K562 (cell line): ENCODE results near the gene TYW5. TPM values are rescaled to one million over a fixed set of nuclear protein-coding genes. Genes with fewer than 3 reads are reported as not detected.
A peak's percentile ranks its signal among the peaks of the same experiment; 100 is the strongest.

Experiments
- BACH1 ChIP-seq: fragments of 200-800 bp; sonication (Bioruptor generic); IDR thresholded peaks from 2 replicates; pipeline ENCODE4 v1.6.1; 2016; ENCODE audit warnings: missing genetic modification characterization, missing compliant biosample characterization
- CEBPB ChIP-seq: fragments of 450-650 bp; IDR thresholded peaks from 2 replicates; pipeline ENCODE4 v1.6.1; 2016; ENCODE audit warnings: missing genetic modification characterization, missing compliant biosample characterization
- CREB5 ChIP-seq: fragments of 250-450 bp; sonication (Bioruptor Pico); IDR thresholded peaks from 2 replicates; pipeline ENCODE4 v1.5.0; 2020; ENCODE audit warnings: mild to moderate bottlenecking
- FOXJ3 ChIP-seq: sonication (generic); formaldehyde crosslinking; IDR thresholded peaks from 2 replicates; pipeline ENCODE4 v1.4.0; 2020; ENCODE audit warnings: mild to moderate bottlenecking, missing genetic modification reagents
- GTF2F1 ChIP-seq: IDR thresholded peaks from 2 replicates; pipeline ENCODE4 v1.6.1; 2011; ENCODE audit warnings: low read depth, low read length, improper control_type of control experiment
- HCFC1 ChIP-seq: IDR thresholded peaks from 2 replicates; pipeline ENCODE4 v1.6.1; 2012; ENCODE audit warnings: low read depth, low read length, improper control_type of control experiment
- HIVEP1 ChIP-seq: fragments of 250-450 bp; sonication (Bioruptor Pico); IDR thresholded peaks from 2 replicates; pipeline ENCODE4 v1.4.0; 2020; ENCODE audit warnings: mild to moderate bottlenecking
- HMG20A ChIP-seq: fragments of 450-650 bp; formaldehyde crosslinking; conservative IDR thresholded peaks from 2 replicates; pipeline ENCODE4 v1.4.0; 2020; ENCODE audit warnings: mild to moderate bottlenecking, mixed read lengths
- HNRNPLL ChIP-seq: fragments of 200-400 bp; formaldehyde crosslinking; IDR thresholded peaks from 2 replicates; pipeline ENCODE4 v1.6.1; 2017; ENCODE audit warnings: low read length, low read depth, mild to moderate bottlenecking; ENCODE audit not compliant: poor library complexity, severe bottlenecking
- MECOM ChIP-seq: fragments of 250-450 bp; sonication (Bioruptor Pico); IDR thresholded peaks from 2 replicates; pipeline ENCODE4 v1.8.0; 2022; ENCODE audit warnings: inconsistent platforms
- MEIS2 ChIP-seq: fragments of 450-650 bp; IDR thresholded peaks from 2 replicates; pipeline ENCODE4 v1.6.1; 2014; ENCODE audit warnings: mild to moderate bottlenecking; ENCODE audit not compliant: partially characterized antibody
- POLR2AphosphoS5 ChIP-seq: IDR thresholded peaks from 2 replicates; pipeline ENCODE4 v1.6.1; 2011; ENCODE audit warnings: mild to moderate bottlenecking, low read depth, low read length, moderate library complexity; ENCODE audit not compliant: control insufficient read depth, insufficient read depth
- PYGO2 ChIP-seq: fragments of 450-650 bp; IDR thresholded peaks from 2 replicates; pipeline ENCODE4 v1.6.1; 2016; ENCODE audit warnings: mild to moderate bottlenecking, missing genetic modification characterization, moderate library complexity, missing compliant biosample characterization
- RAD21 ChIP-seq, 2 experiments: fragments of 250-450 bp in 1 of 2; fragments of 450-650 bp in 1 of 2; sonication (Bioruptor Pico) in 1 of 2; formaldehyde crosslinking in 1 of 2; IDR thresholded peaks in 1 of 2; conservative IDR thresholded peaks in 1 of 2; 2 replicates each; pipeline versions ENCODE4 v1.4.0 to v1.8.0; 2020 to 2022; ENCODE audit warnings: mild to moderate bottlenecking in 2 of 2, moderate library complexity in 1 of 2
- RBM34 ChIP-seq: fragments of 200-400 bp; formaldehyde crosslinking; IDR thresholded peaks from 2 replicates; pipeline ENCODE4 v1.6.1; 2018; ENCODE audit warnings: low read length, borderline replicate concordance; ENCODE audit not compliant: insufficient read depth
- RBM39 ChIP-seq: fragments of 200-400 bp; formaldehyde crosslinking; optimal IDR thresholded peaks from 2 replicates; pipeline ENCODE3; 2018; ENCODE audit warnings: low read depth, low read length
- RNF2 ChIP-seq: sonication (generic); IDR thresholded peaks from 2 replicates; pipeline ENCODE4 v1.6.1; 2016
- SIRT6 ChIP-seq: IDR thresholded peaks from one replicate; pipeline ENCODE4 v1.6.1; 2012; ENCODE audit warnings: low read depth, mild to moderate bottlenecking, control low read depth, inconsistent platforms, low read length, moderate library complexity
- SRSF7 ChIP-seq: fragments of 200-400 bp; formaldehyde crosslinking; optimal IDR thresholded peaks from 2 replicates; pipeline ENCODE3; 2017; ENCODE audit warnings: mild to moderate bottlenecking, low read depth, low read length
- ZBTB34 ChIP-seq: fragments of 250-450 bp; sonication (Bioruptor Pico); IDR thresholded peaks from 2 replicates; pipeline ENCODE4 v1.8.0; 2021; ENCODE audit warnings: mild to moderate bottlenecking, moderate library complexity
- ZNF143 ChIP-seq: sonication (generic); formaldehyde crosslinking; IDR thresholded peaks from 2 replicates; pipeline ENCODE4 v1.9.0; 2022; ENCODE audit warnings: mild to moderate bottlenecking, missing genetic modification reagents
- ZNF274 ChIP-seq: IDR thresholded peaks from 2 replicates; pipeline ENCODE4 v1.6.1; 2011; ENCODE audit warnings: low read depth, mild to moderate bottlenecking, low read length, moderate library complexity, borderline replicate concordance
- ZNF586 ChIP-seq: fragments of 450-650 bp; formaldehyde crosslinking; conservative IDR thresholded peaks from 2 replicates; pipeline ENCODE4 v1.4.0; 2020; ENCODE audit warnings: mild to moderate bottlenecking, moderate library complexity
- ZNF780A ChIP-seq: fragments of 250-450 bp; sonication (Bioruptor Pico); IDR thresholded peaks from 2 replicates; pipeline ENCODE4 v1.5.0; 2021; ENCODE audit warnings: mild to moderate bottlenecking
- ZSCAN29 ChIP-seq: fragments of 450-650 bp; IDR thresholded peaks from 2 replicates; pipeline ENCODE4 v1.6.1; 2017
- polyA plus RNA-seq, 8 experiments: library from polyadenylated mRNA; depleted of rRNA in 4 of 8; stranded (reverse) in 5 of 8; unstranded in 3 of 8; fragments of >200 nt; fragmentation: Nextera tagmentation in 2 of 8; fragmentation: Illumina TruSeq in 1 of 8; extraction: Ambion mirVana in 2 of 8; extraction: Trizol in 1 of 8; gene quantifications; 2 replicates each; pipeline versions ENCODE4 v1.2.1 to v1.2.3, GENCODE V29; 2011 to 2014; ENCODE audit warnings: inconsistent platforms in 1 of 8, missing spikeins in 1 of 8
- total RNA-seq, 7 experiments: library from RNA; depleted of rRNA in 6 of 7; stranded (reverse); fragments of >200 nt in 6 of 7; fragmentation: Illumina TruSeq in 2 of 7; extraction: Trizol in 2 of 7; gene quantifications; 2 replicates each; pipeline versions ENCODE4 v1.2.1 to v1.2.3, GENCODE V29; 2011 to 2021; ENCODE audit warnings: low replicate concordance in 1 of 7
- TF ChIP-seq, protein P1 (sequence below): fragments of 450-650 bp; IDR thresholded peaks from 2 replicates; pipeline ENCODE4 v1.6.1; 2017; ENCODE audit warnings: mild to moderate bottlenecking, moderate library complexity

TYW5 gene
- total and polyA plus RNA-seq, 9 of the 15 experiments (the other 6 are each of a cell fraction or from before 2014, with no cell fraction given) = 3.6 to 7.7 (median 4.6) TPM

DNA sequence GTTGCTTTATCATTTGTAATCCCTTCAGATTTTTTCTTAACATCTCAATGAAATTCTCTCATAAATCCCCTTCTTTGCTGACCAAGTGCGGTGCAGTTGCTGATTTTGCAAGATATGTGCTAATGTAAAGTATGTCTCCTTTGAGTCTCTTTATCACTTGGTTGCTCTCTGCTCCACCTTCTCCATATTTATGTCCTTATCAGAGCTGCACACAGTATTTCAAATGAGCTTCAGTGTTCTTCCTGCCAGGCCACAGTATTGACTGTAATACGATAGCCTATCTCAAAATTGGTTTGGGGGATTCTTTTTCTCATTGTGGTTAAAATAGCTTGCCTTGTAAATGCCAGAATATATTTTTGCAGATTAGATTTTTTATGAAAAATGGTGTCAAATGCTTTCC is 32.3 kb upstream of the TYW5 start (continued):
- TF ChIP-seq RBM39 (no peak), SRSF7 (no peak), SIRT6 (no peak), MEIS2 (peak; percentile 31), POLR2AphosphoS5 (peak; percentile 47; the same call in 1 of the 2 replicates), RNF2 (0 out of 2 replicates have a peak, but pooled peaks have one; percentile 29), HIVEP1 (no peak), ZNF143 (CRISPR knock-in tag) (no peak), ZNF586 (CRISPR knock-in tag) (no peak), CREB5 (CRISPR knock-in tag) (no peak), HNRNPLL (no peak), ZNF274 (no peak), RBM34 (no peak), CEBPB (tag) (peak; percentile 25; the same call in 1 of the 2 replicates), HCFC1 (no peak), HMG20A (CRISPR knock-in tag) (no peak), PYGO2 (tag) (no peak), ZNF780A (CRISPR knock-in tag) (no peak), BACH1 (tag) (no peak), RAD21 (CRISPR knock-in tag; conservative IDR thresholded peaks at IDR 0.05 in 1 of 2, IDR thresholded peaks at IDR 0.05 in 1 of 2) (0 out of 4 replicates have a peak, but pooled peaks of 1 of the 2 experiments have one; percentile 5), FOXJ3 (CRISPR knock-in tag) (no peak), ZBTB34 (CRISPR knock-in tag) (no peak), ZSCAN29 (no peak), MECOM (no peak), GTF2F1 (no peak)
- TF ChIP-seq, protein P1, sequence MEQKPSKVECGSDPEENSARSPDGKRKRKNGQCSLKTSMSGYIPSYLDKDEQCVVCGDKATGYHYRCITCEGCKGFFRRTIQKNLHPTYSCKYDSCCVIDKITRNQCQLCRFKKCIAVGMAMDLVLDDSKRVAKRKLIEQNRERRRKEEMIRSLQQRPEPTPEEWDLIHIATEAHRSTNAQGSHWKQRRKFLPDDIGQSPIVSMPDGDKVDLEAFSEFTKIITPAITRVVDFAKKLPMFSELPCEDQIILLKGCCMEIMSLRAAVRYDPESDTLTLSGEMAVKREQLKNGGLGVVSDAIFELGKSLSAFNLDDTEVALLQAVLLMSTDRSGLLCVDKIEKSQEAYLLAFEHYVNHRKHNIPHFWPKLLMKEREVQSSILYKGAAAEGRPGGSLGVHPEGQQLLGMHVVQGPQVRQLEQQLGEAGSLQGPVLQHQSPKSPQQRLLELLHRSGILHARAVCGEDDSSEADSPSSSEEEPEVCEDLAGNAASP = no peak
